ENCODE results near the gene CRACR2B.

DNA sequence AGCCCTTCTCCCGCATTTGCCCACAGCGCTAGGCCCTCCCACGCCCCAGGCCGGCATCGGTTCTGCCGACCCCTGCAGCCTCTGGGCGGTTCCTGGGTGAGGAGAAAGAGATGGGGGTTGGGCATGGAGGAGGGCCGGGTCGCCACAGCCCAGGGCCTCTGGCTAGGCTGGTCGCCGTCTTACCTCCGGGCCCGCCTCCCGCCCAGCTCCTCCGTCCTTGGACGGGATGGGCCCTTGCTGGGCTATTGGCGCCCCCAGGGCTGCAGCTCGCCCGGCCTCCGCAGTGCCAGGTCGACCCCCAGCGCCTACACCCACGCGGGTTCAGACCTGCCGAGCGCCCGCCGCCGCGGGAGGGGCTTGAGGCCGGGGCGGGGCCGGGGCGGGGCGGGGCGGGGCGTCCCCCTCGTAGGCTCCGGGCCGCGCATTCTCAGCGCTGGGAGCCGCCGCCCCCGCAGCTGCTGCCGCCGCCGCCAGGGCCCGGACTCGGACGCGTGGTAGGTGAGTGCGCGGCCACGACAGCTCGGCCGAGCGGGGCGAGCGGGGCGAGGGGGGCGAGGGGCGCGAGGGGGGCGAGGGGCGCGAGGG lies 4.9 kb downstream of the CRACR2B start, which contains the start of gene CD151:
- TF ChIP-seq, protein P1, sequence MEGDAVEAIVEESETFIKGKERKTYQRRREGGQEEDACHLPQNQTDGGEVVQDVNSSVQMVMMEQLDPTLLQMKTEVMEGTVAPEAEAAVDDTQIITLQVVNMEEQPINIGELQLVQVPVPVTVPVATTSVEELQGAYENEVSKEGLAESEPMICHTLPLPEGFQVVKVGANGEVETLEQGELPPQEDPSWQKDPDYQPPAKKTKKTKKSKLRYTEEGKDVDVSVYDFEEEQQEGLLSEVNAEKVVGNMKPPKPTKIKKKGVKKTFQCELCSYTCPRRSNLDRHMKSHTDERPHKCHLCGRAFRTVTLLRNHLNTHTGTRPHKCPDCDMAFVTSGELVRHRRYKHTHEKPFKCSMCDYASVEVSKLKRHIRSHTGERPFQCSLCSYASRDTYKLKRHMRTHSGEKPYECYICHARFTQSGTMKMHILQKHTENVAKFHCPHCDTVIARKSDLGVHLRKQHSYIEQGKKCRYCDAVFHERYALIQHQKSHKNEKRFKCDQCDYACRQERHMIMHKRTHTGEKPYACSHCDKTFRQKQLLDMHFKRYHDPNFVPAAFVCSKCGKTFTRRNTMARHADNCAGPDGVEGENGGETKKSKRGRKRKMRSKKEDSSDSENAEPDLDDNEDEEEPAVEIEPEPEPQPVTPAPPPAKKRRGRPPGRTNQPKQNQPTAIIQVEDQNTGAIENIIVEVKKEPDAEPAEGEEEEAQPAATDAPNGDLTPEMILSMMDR (IDR thresholded peaks at IDR 0.05) = peak in 1 of 6 experiments; percentile 20
- TF ChIP-seq EP300 (IDR thresholded peaks at IDR 0.05) = no peak
- no peak for TF ChIP-seq POLR2A (IDR thresholded peaks at IDR 0.05)
- peak; percentile 13 to 28 for TF ChIP-seq POLR2AphosphoS5 (IDR thresholded peaks at IDR 0.05)

Measured in upper lobe of left lung (tissue), 4 donors.